GM23338 (cell line): ENCODE data around the gene ATG2A.

Experiments used
- CREB1 ChIP-seq: fragments of 250-450 bp; sonication (Bioruptor Pico); IDR thresholded peaks from 2 replicates; pipeline ENCODE4 v1.5.0; 2020; ENCODE audit warnings: low read depth, mild to moderate bottlenecking, moderate library complexity
- EZH2 ChIP-seq: fragments of 200-600 bp; sonication (generic); IDR thresholded peaks from one replicate; pipeline ENCODE4 v1.8.0; 2017; ENCODE audit warnings: antibody characterized with exemption, mild to moderate bottlenecking, low read depth; ENCODE audit not compliant: unreplicated experiment
- EZH2phosphoT487 ChIP-seq: fragments of 200-600 bp; sonication (generic); IDR thresholded peaks from one replicate; pipeline ENCODE4 v1.8.1; 2018; ENCODE audit warnings: antibody characterized with exemption; ENCODE audit not compliant: unreplicated experiment
- JUNB ChIP-seq: IDR thresholded peaks from one replicate; pipeline ENCODE4 v1.6.1; 2016; ENCODE audit warnings: antibody characterized with exemption; ENCODE audit not compliant: unreplicated experiment
- POLR2AphosphoS5 ChIP-seq: IDR thresholded peaks from 2 replicates; pipeline ENCODE4 v1.6.1; 2016; ENCODE audit warnings: antibody characterized with exemption, low read depth
- STAT1 ChIP-seq: IDR thresholded peaks from one replicate; pipeline ENCODE4 v1.6.1; 2016; ENCODE audit warnings: antibody characterized with exemption; ENCODE audit not compliant: unreplicated experiment
- ZNF114 ChIP-seq: fragments of 250-450 bp; sonication (Bioruptor Pico); IDR thresholded peaks from 2 replicates; pipeline ENCODE4 v1.5.0; 2020; ENCODE audit warnings: mild to moderate bottlenecking, moderate library complexity
- TF ChIP-seq, protein P1 (sequence below), 2 experiments: fragments of 200-600 bp in 1 of 2; sonication (generic) in 1 of 2; conservative IDR thresholded peaks; 2 replicates each; pipeline versions ENCODE4 v1.5.1 to v1.6.1; 2016 to 2017; ENCODE audit warnings: antibody characterized with exemption in 2 of 2, low read depth in 2 of 2, mild to moderate bottlenecking in 2 of 2, moderate library complexity in 1 of 2
- TF ChIP-seq, protein P2 (sequence below): IDR thresholded peaks from 2 replicates; pipeline ENCODE4 v1.6.1; 2016; ENCODE audit warnings: antibody characterized with exemption
- TF ChIP-seq, protein P3 (sequence below): IDR thresholded peaks from one replicate; pipeline ENCODE4 v1.6.1; 2018; ENCODE audit warnings: antibody characterized with exemption; ENCODE audit not compliant: unreplicated experiment
- TF ChIP-seq, protein P4 (sequence below): fragments of 250-450 bp; sonication (Bioruptor Pico); IDR thresholded peaks from 2 replicates; pipeline ENCODE4 v1.5.0; 2020; ENCODE audit warnings: mild to moderate bottlenecking, moderate library complexity

DNA sequence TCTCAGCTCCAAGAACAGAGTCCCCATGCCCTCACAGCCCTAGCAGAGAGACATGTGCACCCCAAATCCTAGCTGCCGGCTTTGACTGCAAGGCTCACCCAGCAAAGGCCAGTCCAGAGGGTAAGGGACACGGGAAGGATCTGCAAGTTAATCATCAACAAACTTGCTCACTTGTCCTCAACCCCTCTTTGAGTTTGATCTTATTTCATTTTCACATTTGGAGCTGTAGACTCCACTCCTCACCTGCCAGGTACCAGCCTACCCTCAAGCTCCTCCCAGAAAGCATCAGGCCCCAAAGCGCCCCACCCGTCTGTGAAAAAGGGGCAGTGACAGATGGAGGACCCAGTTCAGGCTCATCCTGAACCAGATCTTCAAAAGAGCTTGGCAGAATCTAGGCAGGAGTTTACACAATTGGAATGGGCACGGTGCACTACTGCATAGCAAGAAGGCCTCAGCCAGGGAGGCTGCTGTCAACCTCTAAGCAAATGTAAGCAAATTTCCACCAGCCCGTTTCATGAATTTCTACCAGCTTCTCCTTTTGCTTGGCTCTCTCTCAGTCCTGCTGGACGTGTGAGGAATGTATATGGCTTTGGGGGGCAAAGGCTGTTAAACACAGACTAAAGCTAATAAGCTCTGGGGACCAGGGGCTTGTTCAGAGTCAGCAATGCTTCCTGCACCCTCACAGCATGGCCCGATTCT is 44.1 kb downstream of the ATG2A start:
- TF ChIP-seq POLR2AphosphoS5, result no peak
- TF ChIP-seq, protein P1, sequence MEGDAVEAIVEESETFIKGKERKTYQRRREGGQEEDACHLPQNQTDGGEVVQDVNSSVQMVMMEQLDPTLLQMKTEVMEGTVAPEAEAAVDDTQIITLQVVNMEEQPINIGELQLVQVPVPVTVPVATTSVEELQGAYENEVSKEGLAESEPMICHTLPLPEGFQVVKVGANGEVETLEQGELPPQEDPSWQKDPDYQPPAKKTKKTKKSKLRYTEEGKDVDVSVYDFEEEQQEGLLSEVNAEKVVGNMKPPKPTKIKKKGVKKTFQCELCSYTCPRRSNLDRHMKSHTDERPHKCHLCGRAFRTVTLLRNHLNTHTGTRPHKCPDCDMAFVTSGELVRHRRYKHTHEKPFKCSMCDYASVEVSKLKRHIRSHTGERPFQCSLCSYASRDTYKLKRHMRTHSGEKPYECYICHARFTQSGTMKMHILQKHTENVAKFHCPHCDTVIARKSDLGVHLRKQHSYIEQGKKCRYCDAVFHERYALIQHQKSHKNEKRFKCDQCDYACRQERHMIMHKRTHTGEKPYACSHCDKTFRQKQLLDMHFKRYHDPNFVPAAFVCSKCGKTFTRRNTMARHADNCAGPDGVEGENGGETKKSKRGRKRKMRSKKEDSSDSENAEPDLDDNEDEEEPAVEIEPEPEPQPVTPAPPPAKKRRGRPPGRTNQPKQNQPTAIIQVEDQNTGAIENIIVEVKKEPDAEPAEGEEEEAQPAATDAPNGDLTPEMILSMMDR (conservative IDR thresholded peaks at IDR 0.05; ENCODE audit: low read depth in 2 of 2), result no peak
- TF ChIP-seq EZH2, result no peak
- TF ChIP-seq EZH2phosphoT487, result no peak
- TF ChIP-seq, protein P2, sequence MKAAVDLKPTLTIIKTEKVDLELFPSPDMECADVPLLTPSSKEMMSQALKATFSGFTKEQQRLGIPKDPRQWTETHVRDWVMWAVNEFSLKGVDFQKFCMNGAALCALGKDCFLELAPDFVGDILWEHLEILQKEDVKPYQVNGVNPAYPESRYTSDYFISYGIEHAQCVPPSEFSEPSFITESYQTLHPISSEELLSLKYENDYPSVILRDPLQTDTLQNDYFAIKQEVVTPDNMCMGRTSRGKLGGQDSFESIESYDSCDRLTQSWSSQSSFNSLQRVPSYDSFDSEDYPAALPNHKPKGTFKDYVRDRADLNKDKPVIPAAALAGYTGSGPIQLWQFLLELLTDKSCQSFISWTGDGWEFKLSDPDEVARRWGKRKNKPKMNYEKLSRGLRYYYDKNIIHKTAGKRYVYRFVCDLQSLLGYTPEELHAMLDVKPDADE, result no peak
- TF ChIP-seq, protein P3, sequence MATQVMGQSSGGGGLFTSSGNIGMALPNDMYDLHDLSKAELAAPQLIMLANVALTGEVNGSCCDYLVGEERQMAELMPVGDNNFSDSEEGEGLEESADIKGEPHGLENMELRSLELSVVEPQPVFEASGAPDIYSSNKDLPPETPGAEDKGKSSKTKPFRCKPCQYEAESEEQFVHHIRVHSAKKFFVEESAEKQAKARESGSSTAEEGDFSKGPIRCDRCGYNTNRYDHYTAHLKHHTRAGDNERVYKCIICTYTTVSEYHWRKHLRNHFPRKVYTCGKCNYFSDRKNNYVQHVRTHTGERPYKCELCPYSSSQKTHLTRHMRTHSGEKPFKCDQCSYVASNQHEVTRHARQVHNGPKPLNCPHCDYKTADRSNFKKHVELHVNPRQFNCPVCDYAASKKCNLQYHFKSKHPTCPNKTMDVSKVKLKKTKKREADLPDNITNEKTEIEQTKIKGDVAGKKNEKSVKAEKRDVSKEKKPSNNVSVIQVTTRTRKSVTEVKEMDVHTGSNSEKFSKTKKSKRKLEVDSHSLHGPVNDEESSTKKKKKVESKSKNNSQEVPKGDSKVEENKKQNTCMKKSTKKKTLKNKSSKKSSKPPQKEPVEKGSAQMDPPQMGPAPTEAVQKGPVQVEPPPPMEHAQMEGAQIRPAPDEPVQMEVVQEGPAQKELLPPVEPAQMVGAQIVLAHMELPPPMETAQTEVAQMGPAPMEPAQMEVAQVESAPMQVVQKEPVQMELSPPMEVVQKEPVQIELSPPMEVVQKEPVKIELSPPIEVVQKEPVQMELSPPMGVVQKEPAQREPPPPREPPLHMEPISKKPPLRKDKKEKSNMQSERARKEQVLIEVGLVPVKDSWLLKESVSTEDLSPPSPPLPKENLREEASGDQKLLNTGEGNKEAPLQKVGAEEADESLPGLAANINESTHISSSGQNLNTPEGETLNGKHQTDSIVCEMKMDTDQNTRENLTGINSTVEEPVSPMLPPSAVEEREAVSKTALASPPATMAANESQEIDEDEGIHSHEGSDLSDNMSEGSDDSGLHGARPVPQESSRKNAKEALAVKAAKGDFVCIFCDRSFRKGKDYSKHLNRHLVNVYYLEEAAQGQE, result no peak
- no peak for TF ChIP-seq CREB1 (CRISPR knock-in tag)
- TF ChIP-seq JUNB, result no peak
- no peak for TF ChIP-seq STAT1
- TF ChIP-seq ZNF114 (CRISPR knock-in tag), result no peak
- TF ChIP-seq, protein P4, sequence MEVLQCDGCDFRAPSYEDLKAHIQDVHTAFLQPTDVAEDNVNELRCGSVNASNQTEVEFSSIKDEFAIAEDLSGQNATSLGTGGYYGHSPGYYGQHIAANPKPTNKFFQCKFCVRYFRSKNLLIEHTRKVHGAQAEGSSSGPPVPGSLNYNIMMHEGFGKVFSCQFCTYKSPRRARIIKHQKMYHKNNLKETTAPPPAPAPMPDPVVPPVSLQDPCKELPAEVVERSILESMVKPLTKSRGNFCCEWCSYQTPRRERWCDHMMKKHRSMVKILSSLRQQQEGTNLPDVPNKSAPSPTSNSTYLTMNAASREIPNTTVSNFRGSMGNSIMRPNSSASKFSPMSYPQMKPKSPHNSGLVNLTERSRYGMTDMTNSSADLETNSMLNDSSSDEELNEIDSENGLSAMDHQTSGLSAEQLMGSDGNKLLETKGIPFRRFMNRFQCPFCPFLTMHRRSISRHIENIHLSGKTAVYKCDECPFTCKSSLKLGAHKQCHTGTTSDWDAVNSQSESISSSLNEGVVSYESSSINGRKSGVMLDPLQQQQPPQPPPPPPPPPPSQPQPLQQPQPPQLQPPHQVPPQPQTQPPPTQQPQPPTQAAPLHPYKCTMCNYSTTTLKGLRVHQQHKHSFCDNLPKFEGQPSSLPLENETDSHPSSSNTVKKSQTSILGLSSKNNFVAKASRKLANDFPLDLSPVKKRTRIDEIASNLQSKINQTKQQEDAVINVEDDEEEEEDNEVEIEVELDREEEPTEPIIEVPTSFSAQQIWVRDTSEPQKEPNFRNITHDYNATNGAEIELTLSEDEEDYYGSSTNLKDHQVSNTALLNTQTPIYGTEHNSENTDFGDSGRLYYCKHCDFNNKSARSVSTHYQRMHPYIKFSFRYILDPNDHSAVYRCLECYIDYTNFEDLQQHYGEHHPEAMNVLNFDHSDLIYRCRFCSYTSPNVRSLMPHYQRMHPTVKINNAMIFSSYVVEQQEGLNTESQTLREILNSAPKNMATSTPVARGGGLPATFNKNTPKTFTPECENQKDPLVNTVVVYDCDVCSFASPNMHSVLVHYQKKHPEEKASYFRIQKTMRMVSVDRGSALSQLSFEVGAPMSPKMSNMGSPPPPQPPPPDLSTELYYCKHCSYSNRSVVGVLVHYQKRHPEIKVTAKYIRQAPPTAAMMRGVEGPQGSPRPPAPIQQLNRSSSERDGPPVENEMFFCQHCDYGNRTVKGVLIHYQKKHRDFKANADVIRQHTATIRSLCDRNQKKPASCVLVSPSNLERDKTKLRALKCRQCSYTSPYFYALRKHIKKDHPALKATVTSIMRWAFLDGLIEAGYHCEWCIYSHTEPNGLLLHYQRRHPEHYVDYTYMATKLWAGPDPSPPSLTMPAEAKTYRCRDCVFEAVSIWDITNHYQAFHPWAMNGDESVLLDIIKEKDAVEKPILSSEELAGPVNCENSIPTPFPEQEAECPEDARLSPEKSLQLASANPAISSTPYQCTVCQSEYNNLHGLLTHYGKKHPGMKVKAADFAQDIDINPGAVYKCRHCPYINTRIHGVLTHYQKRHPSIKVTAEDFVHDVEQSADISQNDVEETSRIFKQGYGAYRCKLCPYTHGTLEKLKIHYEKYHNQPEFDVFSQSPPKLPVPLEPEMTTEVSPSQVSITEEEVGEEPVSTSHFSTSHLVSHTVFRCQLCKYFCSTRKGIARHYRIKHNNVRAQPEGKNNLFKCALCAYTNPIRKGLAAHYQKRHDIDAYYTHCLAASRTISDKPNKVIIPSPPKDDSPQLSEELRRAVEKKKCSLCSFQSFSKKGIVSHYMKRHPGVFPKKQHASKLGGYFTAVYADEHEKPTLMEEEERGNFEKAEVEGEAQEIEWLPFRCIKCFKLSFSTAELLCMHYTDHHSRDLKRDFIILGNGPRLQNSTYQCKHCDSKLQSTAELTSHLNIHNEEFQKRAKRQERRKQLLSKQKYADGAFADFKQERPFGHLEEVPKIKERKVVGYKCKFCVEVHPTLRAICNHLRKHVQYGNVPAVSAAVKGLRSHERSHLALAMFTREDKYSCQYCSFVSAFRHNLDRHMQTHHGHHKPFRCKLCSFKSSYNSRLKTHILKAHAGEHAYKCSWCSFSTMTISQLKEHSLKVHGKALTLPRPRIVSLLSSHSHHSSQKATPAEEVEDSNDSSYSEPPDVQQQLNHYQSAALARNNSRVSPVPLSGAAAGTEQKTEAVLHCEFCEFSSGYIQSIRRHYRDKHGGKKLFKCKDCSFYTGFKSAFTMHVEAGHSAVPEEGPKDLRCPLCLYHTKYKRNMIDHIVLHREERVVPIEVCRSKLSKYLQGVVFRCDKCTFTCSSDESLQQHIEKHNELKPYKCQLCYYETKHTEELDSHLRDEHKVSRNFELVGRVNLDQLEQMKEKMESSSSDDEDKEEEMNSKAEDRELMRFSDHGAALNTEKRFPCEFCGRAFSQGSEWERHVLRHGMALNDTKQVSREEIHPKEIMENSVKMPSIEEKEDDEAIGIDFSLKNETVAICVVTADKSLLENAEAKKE (CRISPR knock-in tag), result no peak
